ENCODE measurements around the gene TGOLN2.

DNA sequence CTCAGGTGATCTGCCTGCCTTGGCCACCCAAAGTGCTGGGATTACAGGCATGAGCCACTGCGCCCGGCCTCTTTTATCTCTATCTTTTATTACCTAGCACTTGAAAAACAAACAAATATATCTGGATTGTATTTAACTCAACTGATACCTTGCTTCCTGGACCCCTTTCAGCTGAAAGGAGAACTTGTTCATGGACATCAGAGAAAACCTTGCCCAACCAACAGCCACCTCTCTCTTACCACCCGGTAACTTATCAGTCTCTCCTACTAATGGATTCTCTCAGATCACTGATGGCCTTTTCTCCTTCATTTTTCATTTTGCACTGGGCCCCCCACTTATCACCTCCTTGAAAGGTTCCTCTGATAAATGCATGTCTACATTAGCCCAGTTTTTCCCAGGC, 19.8 kb upstream of the TGOLN2 start:
- TF ChIP-seq EP300 (IDR thresholded peaks at IDR 0.05), result no peak
- TF ChIP-seq, protein P1, sequence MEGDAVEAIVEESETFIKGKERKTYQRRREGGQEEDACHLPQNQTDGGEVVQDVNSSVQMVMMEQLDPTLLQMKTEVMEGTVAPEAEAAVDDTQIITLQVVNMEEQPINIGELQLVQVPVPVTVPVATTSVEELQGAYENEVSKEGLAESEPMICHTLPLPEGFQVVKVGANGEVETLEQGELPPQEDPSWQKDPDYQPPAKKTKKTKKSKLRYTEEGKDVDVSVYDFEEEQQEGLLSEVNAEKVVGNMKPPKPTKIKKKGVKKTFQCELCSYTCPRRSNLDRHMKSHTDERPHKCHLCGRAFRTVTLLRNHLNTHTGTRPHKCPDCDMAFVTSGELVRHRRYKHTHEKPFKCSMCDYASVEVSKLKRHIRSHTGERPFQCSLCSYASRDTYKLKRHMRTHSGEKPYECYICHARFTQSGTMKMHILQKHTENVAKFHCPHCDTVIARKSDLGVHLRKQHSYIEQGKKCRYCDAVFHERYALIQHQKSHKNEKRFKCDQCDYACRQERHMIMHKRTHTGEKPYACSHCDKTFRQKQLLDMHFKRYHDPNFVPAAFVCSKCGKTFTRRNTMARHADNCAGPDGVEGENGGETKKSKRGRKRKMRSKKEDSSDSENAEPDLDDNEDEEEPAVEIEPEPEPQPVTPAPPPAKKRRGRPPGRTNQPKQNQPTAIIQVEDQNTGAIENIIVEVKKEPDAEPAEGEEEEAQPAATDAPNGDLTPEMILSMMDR (IDR thresholded peaks at IDR 0.05), result no peak
